Osteocyte (in vitro differentiated cells): Measurements from ENCODE around the gene MAP7. TPM values are rescaled to one million over a fixed set of nuclear protein-coding genes. Genes with fewer than 3 reads are reported as not detected.
"Not testable (repeated sequence)": the region's sequence is repeated elsewhere in the genome, so short reads cannot be mapped to it uniquely, and the experiment has no call there.

Experiments
- DNase-seq: peaks from one replicate; pipeline ENCODE4 v3.0.0; 2021; ENCODE audit warnings: mixed read lengths; ENCODE audit not compliant: unreplicated experiment; ENCODE audit errors: extremely low spot score
- H3K27ac Mint-ChIP-seq: one replicate; pipeline ENCODE4 v1.8.0; 2021; ENCODE audit warnings: mild to moderate bottlenecking, mixed read lengths; ENCODE audit not compliant: unreplicated experiment
- H3K27me3 Mint-ChIP-seq: one replicate; pipeline ENCODE4 v1.8.0; 2021; ENCODE audit warnings: mixed read lengths; ENCODE audit not compliant: unreplicated experiment
- H3K36me3 Mint-ChIP-seq: one replicate; pipeline ENCODE4 v1.8.0; 2021; ENCODE audit warnings: mixed read lengths; ENCODE audit not compliant: unreplicated experiment
- H3K4me1 Mint-ChIP-seq: one replicate; pipeline ENCODE4 v1.8.0; 2021; ENCODE audit warnings: mixed read lengths; ENCODE audit not compliant: unreplicated experiment
- H3K4me3 Mint-ChIP-seq: one replicate; pipeline ENCODE4 v1.8.0; 2021; ENCODE audit warnings: mild to moderate bottlenecking, moderate library complexity, mixed read lengths; ENCODE audit not compliant: unreplicated experiment
- H3K9me3 Mint-ChIP-seq: one replicate; pipeline ENCODE4 v1.8.0; 2021; ENCODE audit warnings: mixed read lengths; ENCODE audit not compliant: unreplicated experiment
- total RNA-seq: library from RNA; stranded (reverse); gene quantifications from 2 replicates; pipeline ENCODE4 v1.2.1, GENCODE V29; 2021
- TF ChIP-seq, protein P1 (sequence below): fragments of 200-600 bp; sonication (generic); IDR thresholded peaks from 2 replicates; pipeline ENCODE4 v1.5.0; 2021; ENCODE audit warnings: antibody characterized with exemption, mild to moderate bottlenecking, moderate library complexity

Gene MAP7
- total RNA-seq, 1 donor from 2014 or later, result 0.38 TPM

- no peaks in the 10 kb centered on the region for H3K4me1 Mint-ChIP-seq
- TF ChIP-seq, protein P1, sequence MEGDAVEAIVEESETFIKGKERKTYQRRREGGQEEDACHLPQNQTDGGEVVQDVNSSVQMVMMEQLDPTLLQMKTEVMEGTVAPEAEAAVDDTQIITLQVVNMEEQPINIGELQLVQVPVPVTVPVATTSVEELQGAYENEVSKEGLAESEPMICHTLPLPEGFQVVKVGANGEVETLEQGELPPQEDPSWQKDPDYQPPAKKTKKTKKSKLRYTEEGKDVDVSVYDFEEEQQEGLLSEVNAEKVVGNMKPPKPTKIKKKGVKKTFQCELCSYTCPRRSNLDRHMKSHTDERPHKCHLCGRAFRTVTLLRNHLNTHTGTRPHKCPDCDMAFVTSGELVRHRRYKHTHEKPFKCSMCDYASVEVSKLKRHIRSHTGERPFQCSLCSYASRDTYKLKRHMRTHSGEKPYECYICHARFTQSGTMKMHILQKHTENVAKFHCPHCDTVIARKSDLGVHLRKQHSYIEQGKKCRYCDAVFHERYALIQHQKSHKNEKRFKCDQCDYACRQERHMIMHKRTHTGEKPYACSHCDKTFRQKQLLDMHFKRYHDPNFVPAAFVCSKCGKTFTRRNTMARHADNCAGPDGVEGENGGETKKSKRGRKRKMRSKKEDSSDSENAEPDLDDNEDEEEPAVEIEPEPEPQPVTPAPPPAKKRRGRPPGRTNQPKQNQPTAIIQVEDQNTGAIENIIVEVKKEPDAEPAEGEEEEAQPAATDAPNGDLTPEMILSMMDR, result no peak
- no peak overlapping the region for H3K27ac Mint-ChIP-seq
- H3K27me3 Mint-ChIP-seq, result peaks cover 31% of the 10 kb centered on the region
- no peaks in the 10 kb centered on the region for H3K9me3 Mint-ChIP-seq
- H3K36me3 Mint-ChIP-seq, result no peaks in the 10 kb centered on the region
- no peak overlapping the region for H3K4me3 Mint-ChIP-seq
- no peak for DNase-seq
Measured at GRCh38 chr6:136315594-136315993, 234.6 kb downstream of the MAP7 start.

DNA sequence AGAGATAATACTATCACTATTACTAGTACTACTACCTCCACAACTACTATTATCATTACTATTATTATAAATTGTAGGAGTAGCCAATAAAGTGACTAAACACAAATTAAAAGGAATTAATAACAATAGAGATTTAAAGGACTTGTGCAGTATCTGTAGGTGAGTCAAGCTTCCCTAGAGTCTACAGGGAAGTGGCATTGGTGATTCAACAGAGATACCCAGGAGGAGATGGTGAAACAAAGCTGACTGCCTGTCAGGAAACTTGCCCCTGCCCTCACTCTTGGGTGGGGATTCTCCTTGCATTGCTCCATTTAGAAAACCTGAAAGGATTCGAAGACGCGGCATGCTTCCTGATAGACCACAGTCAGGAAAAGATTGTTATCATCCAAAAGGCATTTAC is 237.2 kb downstream of the MAP7 start:
- no peak for DNase-seq
- Mint-ChIP-seq H3K27ac (no peak overlapping the region), H3K27me3 (peaks cover 37% of the 10 kb centered on the region), H3K4me3 (no peak overlapping the region), H3K36me3 (no peaks in the 10 kb centered on the region), H3K9me3 (no peaks in the 10 kb centered on the region), H3K4me1 (no peaks in the 10 kb centered on the region)
- TF ChIP-seq, protein P1, result no peak

GRCh38 chr6:136309729-136310311 is 240.4 kb downstream of the MAP7 start:
- peaks cover 37% of the 10 kb centered on the region for H3K27me3 Mint-ChIP-seq

DNA sequence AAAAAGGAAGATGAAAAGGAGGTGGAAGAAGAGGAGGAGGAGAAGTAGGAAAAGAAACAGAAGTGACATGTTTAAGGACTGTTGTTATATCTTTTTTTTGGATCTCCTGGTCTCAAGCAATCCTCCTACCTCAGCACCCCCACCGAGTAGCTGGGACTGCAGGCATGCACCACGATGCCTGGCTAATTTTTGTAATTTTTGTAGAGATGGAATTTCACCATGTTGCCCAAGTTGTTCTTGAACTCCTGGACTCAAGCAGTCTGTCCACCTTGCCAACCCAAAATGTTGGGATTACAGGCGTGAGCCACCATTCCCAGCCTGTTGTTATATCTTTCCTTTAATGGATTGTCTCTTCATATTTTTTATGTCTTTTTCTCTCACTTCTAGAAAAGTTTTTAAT is 241.1 kb downstream of the MAP7 start:
- Mint-ChIP-seq H3K36me3 (no peaks in the 10 kb centered on the region), H3K9me3 (no peaks in the 10 kb centered on the region), H3K27me3 (peaks cover 32% of the 10 kb centered on the region), H3K4me1 (no peaks in the 10 kb centered on the region), H3K4me3 (no peak overlapping the region), H3K27ac (no peak overlapping the region)
- no peak for DNase-seq
- TF ChIP-seq, protein P1, result no peak

More at GRCh38 chr6:136309729-136310311, 240.4 kb downstream of the MAP7 start:
- no peak for DNase-seq
- Mint-ChIP-seq H3K9me3 (no peaks in the 10 kb centered on the region), H3K4me1 (no peaks in the 10 kb centered on the region), H3K4me3 (no peak overlapping the region), H3K27ac (no peak overlapping the region), H3K36me3 (no peaks in the 10 kb centered on the region)
- TF ChIP-seq, protein P1, result no peak

DNA sequence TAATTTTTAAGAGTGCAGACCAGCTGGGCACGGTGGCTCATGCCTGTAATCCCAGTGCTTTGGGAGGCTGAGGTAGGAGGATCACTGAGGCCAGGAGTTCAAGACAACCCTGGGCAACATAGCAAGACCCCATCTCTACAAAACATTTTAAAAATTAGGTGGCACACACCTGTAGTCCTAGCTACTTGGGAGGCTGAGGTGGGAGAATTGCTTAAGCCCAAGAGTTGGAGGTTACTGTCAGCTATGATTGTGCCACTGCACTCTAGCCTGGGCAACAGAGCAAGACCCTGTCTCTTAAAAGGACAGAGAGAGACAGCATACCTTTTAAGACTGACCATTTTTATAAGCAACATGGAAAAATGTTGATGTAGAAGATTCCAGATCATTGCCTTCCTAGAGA is 241.8 kb downstream of the MAP7 start:
- not testable (repeated sequence) for H3K9me3 Mint-ChIP-seq, H3K36me3 Mint-ChIP-seq, H3K4me1 Mint-ChIP-seq, H3K27ac Mint-ChIP-seq, DNase-seq, H3K4me3 Mint-ChIP-seq
- H3K27me3 Mint-ChIP-seq, result peaks cover 26% of the 10 kb centered on the region

DNA sequence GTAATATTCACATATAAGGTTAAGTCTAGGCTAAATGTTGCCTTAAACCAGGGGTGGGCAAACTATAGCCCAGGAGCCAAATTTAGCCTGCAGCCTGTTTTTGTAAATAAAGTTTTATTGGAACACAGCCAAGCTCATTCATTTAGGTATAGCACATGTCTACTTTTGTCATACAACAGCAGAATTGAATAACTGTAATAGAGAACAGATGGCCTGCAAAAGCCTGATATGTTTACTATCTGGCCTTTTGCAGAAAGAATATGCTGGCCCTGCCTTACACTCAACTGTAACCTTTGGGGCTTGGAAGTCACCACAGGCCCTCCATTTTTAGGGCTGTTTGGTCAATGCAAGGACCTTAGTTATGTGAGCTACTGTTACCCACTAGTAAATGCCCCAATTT is 242.9 kb downstream of the MAP7 start:
- H3K27me3 Mint-ChIP-seq, result peaks cover 23% of the 10 kb centered on the region
- no peaks in the 10 kb centered on the region for H3K36me3 Mint-ChIP-seq
- no peak overlapping the region for H3K27ac Mint-ChIP-seq
- no peaks in the 10 kb centered on the region for H3K9me3 Mint-ChIP-seq
- no peaks in the 10 kb centered on the region for H3K4me1 Mint-ChIP-seq
- H3K4me3 Mint-ChIP-seq, result no peak overlapping the region
- TF ChIP-seq, protein P1, result no peak
- no peak for DNase-seq
